Skeletal muscle satellite cell (primary cell): ENCODE results near the gene ARHGEF37.
A peak's percentile ranks its signal among the peaks of the same experiment; 100 is the strongest.

ENCODE experiments used
- H3K27me3 ChIP-seq: 2 replicates; pipeline ENCODE4 v1.7.0; 2013; ENCODE audit warnings: low read length; ENCODE audit not compliant: control insufficient read depth, insufficient read depth
- H3K36me3 ChIP-seq: 2 replicates; pipeline ENCODE4 v1.7.0; 2013; ENCODE audit warnings: mild to moderate bottlenecking, control low read depth, low read length; ENCODE audit not compliant: insufficient read depth
- H3K4me1 ChIP-seq: 2 replicates; pipeline ENCODE4 v1.7.0; 2013; ENCODE audit warnings: low read length; ENCODE audit not compliant: control insufficient read depth, insufficient read depth
- H3K4me2 ChIP-seq: 2 replicates; pipeline ENCODE4 v1.7.0; 2013; ENCODE audit warnings: mild to moderate bottlenecking, low read length
- H3K4me3 ChIP-seq: 2 replicates; pipeline ENCODE4 v1.7.0; 2013; ENCODE audit warnings: low read length
- H3K9ac ChIP-seq: 2 replicates; pipeline ENCODE4 v1.7.0; 2013; ENCODE audit warnings: mild to moderate bottlenecking, low read depth, low read length, moderate library complexity
- H3K9me3 ChIP-seq: replicated peaks from 2 replicates; pipeline ENCODE4 v1.7.0; 2013; ENCODE audit warnings: mild to moderate bottlenecking, control low read depth, low read length

Gene ARHGEF37

DNA sequence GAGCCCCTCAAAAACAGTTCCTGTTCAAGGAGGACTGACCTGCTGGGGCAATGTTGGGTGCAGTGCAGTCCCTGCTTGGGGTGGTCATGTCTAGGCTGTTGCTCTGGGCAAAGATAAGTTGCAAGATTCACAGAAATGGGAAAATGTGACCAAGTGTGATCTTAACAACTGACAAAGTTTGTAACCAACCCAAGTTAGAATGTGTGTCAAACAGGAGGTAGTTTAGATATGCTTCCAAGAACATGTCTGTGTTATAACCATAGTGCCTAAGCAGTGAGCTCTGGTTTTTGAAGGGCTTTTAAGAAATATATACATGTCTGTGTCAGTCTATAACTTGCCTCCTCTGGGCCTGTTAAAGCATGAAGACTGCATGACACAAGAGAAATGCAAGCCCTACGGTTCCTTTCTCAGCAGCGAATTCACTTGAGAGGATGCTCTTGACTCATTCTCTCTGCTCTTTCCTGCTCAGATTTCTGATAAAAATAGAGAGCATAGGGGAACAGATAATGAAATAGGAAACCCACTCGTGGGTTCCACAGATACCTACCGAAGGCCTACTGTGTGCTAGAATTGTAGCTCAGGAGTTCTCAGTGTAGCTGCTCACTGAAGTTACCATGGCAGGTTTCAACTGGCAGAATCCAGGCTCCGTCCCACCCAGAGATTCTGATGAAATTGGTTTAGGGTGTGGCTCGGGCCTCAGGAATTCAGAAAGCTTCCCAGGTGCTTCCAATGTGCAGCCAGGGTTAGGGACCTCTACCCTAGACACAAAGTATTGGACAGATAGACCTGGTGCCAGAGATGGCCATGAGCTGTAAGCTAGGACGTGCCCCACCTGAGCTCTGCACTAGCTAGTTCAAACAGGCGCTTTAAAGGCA lies 52.4 kb downstream of the ARHGEF37 start:
- H3K9ac ChIP-seq, result no peak overlapping the region
- no peak overlapping the region for H3K4me2 ChIP-seq
- peaks cover 18% of the 10 kb centered on the region for H3K4me1 ChIP-seq
- no peaks in the 10 kb centered on the region for H3K27me3 ChIP-seq
- no peak overlapping the region for H3K4me3 ChIP-seq
- no peaks in the 10 kb centered on the region for H3K36me3 ChIP-seq
- H3K9me3 ChIP-seq, result no peaks in the 10 kb centered on the region

DNA sequence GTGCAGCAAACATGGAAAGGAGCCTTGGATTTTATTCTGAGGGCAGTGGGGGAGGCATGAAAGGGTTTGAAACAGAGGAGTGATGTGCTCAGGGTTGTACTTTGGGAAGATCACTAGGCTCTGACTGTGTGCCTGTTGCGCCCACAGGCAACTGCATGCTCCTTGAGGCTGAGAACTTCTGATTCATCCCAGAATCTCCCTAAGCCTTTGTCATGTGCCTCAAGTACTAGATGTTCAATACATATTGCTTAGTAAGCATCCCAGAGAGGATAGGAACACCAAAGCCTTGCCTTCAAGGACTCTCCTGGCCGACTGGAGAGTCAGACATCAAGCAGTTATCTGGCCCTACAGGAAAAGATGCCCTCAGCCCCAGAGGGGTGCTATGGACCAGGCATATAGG lies 54.1 kb downstream of the ARHGEF37 start:
- no peak overlapping the region for H3K9ac ChIP-seq
- peaks cover 18% of the 10 kb centered on the region for H3K4me1 ChIP-seq
- no peak overlapping the region for H3K4me2 ChIP-seq
- no peaks in the 10 kb centered on the region for H3K36me3 ChIP-seq
- H3K27me3 ChIP-seq, result no peaks in the 10 kb centered on the region
- H3K9me3 ChIP-seq, result no peaks in the 10 kb centered on the region
- no peak overlapping the region for H3K4me3 ChIP-seq

DNA sequence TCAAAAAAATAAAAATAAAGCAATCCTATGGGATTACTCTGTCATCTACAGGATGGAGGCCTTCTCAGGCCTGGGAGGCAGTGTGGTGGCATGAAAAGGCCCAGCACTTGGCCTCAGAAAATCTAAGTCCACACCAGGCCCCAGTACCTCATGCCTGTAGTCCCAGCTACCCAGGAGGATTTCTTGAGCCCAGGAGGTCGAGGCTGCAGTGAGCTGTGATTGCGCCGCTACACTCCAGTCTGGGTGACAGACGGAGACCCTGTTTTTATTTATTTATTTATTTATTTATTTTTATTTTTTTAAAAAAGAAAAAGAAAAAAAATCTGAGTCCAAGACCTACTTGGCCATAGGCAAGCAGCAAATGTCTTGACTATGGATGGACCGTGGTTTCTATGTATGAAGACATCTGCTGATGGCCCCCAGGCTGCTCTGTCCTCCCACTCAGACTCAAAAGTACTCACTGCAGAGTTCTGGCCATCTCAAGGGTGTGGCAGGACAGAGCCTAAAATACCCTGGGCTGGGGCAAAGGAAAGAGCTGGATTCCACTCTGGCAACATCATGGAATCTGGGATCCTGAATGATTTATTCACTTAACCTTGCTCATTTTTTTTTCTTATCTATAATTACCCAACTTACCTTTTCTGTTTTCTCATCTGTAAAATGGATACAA lies 55.0 kb downstream of the ARHGEF37 start:
- Histone ChIP-seq H3K4me3 (no peak overlapping the region), H3K27me3 (no peaks in the 10 kb centered on the region), H3K4me1 (peaks cover 27% of the 10 kb centered on the region), H3K9ac (no peak overlapping the region), H3K36me3 (no peaks in the 10 kb centered on the region), H3K4me2 (no peak overlapping the region), H3K9me3 (no peaks in the 10 kb centered on the region)

DNA sequence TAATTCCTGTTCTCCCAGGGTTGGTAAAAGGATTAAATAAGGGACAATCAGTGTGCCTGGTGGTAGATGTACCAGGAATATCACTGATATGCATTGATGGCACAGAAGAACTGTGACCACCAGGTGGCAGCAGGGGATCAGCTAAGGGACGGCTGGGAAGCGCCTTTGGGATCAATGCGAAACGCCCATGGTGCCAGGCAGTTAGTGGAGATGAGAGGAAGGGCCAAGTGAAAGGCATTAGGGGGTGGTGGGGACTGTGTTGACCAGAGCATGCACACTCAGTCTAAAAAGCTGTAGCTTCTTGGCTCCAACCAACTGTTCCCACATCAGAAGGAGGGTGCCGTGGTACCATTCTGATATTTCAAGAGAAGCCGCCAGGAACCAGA lies 55.6 kb downstream of the ARHGEF37 start:
- Histone ChIP-seq H3K4me1 (peaks cover 24% of the 10 kb centered on the region), H3K9me3 (no peaks in the 10 kb centered on the region), H3K36me3 (no peaks in the 10 kb centered on the region), H3K27me3 (no peaks in the 10 kb centered on the region), H3K9ac (no peak overlapping the region), H3K4me3 (no peak overlapping the region), H3K4me2 (no peak overlapping the region)

DNA sequence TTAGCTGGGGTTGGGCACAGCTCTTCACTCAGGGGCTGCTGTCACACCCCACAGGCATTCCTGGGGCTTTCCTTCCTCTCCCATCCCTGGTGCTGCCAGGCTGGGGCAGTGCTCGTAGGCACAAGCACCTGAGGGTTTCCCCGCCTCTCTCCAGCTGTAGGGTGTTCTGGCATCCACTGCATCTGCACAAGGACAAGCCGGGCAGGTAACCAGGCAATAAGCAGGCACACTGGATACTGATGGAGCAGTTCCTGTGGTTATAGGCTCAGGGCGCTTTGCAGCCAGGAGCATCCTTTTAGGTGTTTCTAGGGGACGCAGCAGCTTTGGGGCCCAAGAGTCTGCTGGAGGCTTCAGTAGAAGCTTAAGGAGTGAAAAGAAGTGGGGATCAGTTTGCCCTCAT lies 56.8 kb downstream of the ARHGEF37 start:
- H3K9me3 ChIP-seq, result no peaks in the 10 kb centered on the region
- H3K9ac ChIP-seq, result no peak overlapping the region
- no peak overlapping the region for H3K4me2 ChIP-seq
- no peak overlapping the region for H3K4me3 ChIP-seq
- H3K36me3 ChIP-seq, result no peaks in the 10 kb centered on the region
- H3K27me3 ChIP-seq, result no peaks in the 10 kb centered on the region
- peaks cover 12% of the 10 kb centered on the region for H3K4me1 ChIP-seq

DNA sequence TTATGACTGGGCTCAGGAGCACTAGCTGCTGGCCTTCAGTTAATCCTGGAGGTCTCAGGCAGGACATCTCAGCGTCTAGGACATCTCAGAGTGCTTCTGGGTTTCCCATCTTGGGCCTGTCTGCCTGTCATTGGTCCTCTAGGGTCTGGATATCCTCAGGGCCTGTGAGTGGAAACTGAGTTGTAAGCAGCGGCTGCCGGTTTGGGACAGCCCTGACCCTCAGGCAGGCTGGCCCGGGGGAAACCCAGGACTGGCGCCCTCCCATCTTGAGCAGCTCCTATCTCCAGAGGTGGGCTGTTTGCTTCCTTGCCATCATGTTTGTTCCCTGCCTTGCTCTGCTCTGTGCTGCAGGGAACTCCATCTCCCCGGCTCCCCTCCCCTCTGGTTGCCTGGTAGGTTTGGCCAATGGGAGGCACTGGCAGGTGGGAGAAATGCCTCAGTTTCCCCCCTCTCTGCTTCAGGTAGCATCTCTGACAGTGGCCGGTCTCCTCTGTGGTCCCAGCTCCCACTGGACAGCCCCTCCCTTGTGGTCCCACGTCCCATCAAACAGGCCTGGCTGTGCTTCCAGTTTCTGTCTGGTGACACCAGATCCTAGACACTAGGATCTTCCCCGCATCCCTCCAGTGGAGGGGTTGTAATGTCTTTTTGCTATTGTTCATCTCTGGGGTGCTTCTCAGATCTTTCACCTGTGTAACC lies 57.4 kb downstream of the ARHGEF37 start:
- Histone ChIP-seq H3K36me3 (no peaks in the 10 kb centered on the region), H3K9ac (no peak overlapping the region), H3K27me3 (no peaks in the 10 kb centered on the region), H3K4me1 (peaks cover 10% of the 10 kb centered on the region), H3K9me3 (no peaks in the 10 kb centered on the region), H3K4me2 (no peak overlapping the region), H3K4me3 (no peak overlapping the region)

DNA sequence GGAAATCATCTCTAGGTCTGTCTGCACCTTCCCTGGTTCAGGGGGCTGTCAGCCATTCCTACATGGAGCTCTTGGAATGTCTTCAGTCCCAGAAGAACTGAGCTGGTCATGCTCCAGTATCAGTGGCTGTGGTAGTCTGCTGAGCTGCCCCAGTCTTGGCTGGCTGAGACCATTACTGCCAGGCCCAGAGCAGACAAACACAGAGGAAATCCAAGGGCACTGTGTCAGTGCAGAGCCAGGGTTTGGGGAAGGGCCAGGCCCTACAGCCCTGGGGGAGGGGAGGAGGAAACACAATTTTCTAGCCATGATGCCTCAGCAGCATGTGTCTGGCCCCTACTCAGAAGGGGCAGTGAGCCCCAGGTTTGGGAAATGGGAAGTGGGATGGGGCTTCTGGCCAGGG lies 58.4 kb downstream of the ARHGEF37 start:
- H3K27me3 ChIP-seq, result no peaks in the 10 kb centered on the region
- H3K4me3 ChIP-seq, result no peak overlapping the region
- H3K9ac ChIP-seq, result no peak overlapping the region
- no peak overlapping the region for H3K4me2 ChIP-seq
- H3K9me3 ChIP-seq, result no peaks in the 10 kb centered on the region
- peaks cover 10% of the 10 kb centered on the region for H3K4me1 ChIP-seq
- H3K36me3 ChIP-seq, result no peaks in the 10 kb centered on the region

DNA sequence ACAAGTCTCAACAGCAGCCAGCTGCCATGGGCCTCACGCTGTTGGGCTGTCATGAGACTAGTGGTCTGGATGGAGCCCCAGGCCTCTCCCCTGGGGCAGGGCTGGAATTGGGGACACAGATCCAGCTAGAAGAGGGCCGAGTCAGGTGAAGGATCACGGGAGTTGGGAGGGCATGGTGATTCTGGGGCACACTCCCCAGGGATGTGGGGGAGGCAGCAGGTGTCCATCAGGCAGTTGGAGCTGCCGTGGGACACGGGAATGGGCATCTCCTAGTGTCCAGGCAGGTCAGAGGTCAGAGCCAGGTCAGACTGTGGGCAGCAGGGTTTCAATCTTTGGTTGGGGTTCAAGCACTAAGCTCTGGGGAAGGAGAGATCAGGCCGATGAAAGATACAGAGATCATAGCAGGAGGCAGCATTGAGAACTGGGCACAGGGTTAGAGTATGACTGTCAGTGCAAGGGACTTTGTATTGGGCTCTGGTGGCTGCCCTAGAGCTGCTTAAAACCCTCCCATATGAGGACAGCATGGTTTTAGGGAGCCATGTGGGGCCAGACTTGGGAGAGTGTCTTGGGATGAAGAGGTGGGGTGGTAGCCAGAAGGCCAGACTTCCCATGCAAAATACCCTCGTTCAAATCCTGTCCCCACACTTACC lies 59.2 kb downstream of the ARHGEF37 start:
- no peaks in the 10 kb centered on the region for H3K9me3 ChIP-seq
- no peaks in the 10 kb centered on the region for H3K36me3 ChIP-seq
- H3K4me1 ChIP-seq, result peaks cover 10% of the 10 kb centered on the region
- no peak overlapping the region for H3K9ac ChIP-seq
- peak overlapping the region; percentile 71 for H3K4me2 ChIP-seq
- peak overlapping the region; percentile 53 for H3K4me3 ChIP-seq
- H3K27me3 ChIP-seq, result no peaks in the 10 kb centered on the region

DNA sequence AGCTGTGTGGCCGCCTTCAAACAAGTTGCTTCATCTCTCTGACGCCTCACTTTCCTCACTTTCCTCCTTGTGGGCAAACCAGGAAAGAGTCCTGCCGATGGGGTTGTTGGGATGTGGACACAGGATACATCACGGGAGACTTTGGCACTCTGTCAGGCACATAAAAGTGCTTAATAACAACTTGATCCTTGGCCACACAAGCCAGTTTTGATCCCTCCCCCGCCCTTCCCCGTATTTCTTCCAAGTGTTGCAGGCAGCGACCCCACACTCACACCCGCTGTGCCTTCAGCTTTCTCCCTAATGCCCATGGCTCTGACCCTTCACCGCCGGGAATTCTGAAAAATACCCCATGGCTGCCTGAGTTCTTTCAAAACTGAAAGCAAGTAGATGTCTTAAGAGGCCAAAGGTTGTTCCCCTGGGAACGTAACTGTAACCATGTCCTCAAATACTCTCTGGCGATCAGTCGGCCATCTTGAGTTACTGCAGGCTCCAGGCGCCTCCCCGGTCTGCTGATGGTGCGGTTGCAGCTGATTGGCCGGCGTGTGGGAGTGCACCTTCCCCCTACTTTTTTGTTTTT lies 59.8 kb downstream of the ARHGEF37 start:
- Histone ChIP-seq H3K4me2 (peak overlapping the region; percentile 71), H3K4me3 (peak overlapping the region; percentile 53), H3K9me3 (no peaks in the 10 kb centered on the region)

DNA sequence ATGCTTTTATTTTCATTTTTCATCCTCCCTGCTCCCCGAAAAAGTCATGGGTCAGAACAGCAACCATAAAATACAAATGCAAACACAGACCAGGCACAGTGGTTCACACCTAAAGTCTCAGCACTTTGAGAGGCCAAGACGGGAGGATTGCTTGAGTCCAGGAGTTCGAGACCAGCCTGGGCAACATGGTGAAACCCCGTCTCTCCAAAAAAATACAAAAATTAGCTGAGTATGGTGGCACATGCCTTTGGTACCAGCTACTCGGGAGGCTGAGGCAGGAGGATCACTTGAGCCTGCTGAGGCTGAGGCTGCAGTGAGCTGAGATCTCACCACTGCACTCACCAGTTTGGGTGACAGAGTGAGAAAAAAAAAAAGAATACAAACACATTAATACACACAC lies 60.3 kb downstream of the ARHGEF37 start:
- Histone ChIP-seq H3K27me3 (no peaks in the 10 kb centered on the region), H3K36me3 (no peaks in the 10 kb centered on the region), H3K9ac (no peak overlapping the region), H3K9me3 (no peaks in the 10 kb centered on the region), H3K4me1 (peaks cover 10% of the 10 kb centered on the region), H3K4me3 (no peak overlapping the region), H3K4me2 (no peak overlapping the region)

More for the DNA sequence above, 59.8 kb downstream of the ARHGEF37 start:
- Histone ChIP-seq H3K9ac (peak overlapping the region; percentile 29), H3K27me3 (no peaks in the 10 kb centered on the region), H3K36me3 (no peaks in the 10 kb centered on the region), H3K4me1 (peaks cover 10% of the 10 kb centered on the region)

DNA sequence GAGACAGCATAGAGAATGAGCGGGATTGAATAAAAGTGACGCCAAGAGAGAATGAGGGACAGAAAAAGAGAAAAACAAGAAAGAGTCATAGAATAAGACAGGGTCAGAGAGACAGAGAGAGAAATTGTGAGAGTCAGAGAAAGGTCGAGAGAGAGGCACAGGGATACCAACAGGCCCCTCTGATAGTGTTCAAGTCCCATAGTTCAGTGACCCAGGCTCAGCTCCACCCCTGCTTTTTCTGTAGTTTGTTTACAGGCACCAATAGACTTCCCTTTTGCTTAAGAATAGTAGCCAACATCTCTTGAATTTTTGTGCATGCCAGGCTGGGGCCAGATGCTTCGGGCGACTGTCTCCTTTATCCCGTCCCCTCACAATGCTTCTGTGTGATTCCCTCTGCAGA lies 62.5 kb downstream of the ARHGEF37 start:
- Histone ChIP-seq H3K27me3 (no peaks in the 10 kb centered on the region), H3K36me3 (no peaks in the 10 kb centered on the region), H3K4me2 (no peak overlapping the region), H3K9me3 (no peaks in the 10 kb centered on the region), H3K4me3 (no peak overlapping the region), H3K4me1 (peaks cover 10% of the 10 kb centered on the region), H3K9ac (no peak overlapping the region)
